HepG2 (cell line): ENCODE measurements around the gene RPS2. TPM values are rescaled to one million over a fixed set of nuclear protein-coding genes. Genes with fewer than 3 reads are reported as not detected.

Source experiments
- ATAC-seq: fragments of 200-7000 bp; cut with Tn5 transposase; 3 replicates; pipeline ENCODE4 v1.9.1; 2020; ENCODE audit warnings: mild to moderate bottlenecking, moderate library complexity
- BruUV-seq: library from RNA; stranded (reverse); fragments of 400-500 nt; replicated peaks from 2 replicates; lab custom pipeline; 2021; lab: Mats Ljungman, UMichigan
- CTCF ChIA-PET: fragments of 300-600 bp; formaldehyde crosslinking; extraction: SDS; loops from one replicate; lab custom pipeline; 2021; ENCODE audit warnings: low total read pairs, inconsistent platforms, low intra/inter-chr PET ratio; lab: Yijun Ruan, JAX
- POLR2A ChIA-PET: fragments of 350-600 bp; sonication (Branson Sonifier 250); formaldehyde crosslinking; loops from one replicate; lab custom pipeline; 2020; ENCODE audit warnings: antibody characterized with exemption, inconsistent platforms; lab: Yijun Ruan, JAX
- DNase-seq: peaks from one replicate; pipeline ENCODE4 v3.0.0-alpha.2; 2015; ENCODE audit warnings: low spot score
- FAIRE-seq: peaks from 3 replicates; lab custom pipeline; 2011; peaks lifted over from hg19 to GRCh38; lab: Jason Lieb, UNC
- H2AFZ ChIP-seq: one replicate; pipeline ENCODE4 v1.6.1; 2011; ENCODE audit warnings: low read length, inconsistent platforms
- H3K27ac ChIP-seq: fragments of 300-600 bp; 3 replicates; pipeline ENCODE4 v1.8.0; 2011; ENCODE audit warnings: mixed run types, mild to moderate bottlenecking, mixed read lengths, low read length, inconsistent platforms; ENCODE audit not compliant: insufficient read depth; ENCODE audit errors: extremely low read length
- H3K27me3 ChIP-seq, 2 experiments: fragments of 200-600 bp in 1 of 2; 2 replicates in 1 of 2; 3 replicates in 1 of 2; pipeline versions ENCODE4 v1.6.0 to v1.8.0; 2011; ENCODE audit warnings: low read length in 2 of 2, mild to moderate bottlenecking in 2 of 2, moderate library complexity in 2 of 2, inconsistent platforms in 1 of 2; ENCODE audit not compliant: insufficient read depth in 2 of 2, control insufficient read depth in 1 of 2
- H3K36me3 ChIP-seq, 2 experiments: fragments of 200-600 bp in 1 of 2; replicated peaks in 1 of 2; 2 replicates in 1 of 2; 3 replicates in 1 of 2; pipeline versions ENCODE4 v1.5.1 to v1.8.0; 2011; ENCODE audit warnings: low read length in 2 of 2, inconsistent platforms in 1 of 2; ENCODE audit not compliant: insufficient read depth in 2 of 2, control insufficient read depth in 1 of 2
- H3K4me1 ChIP-seq: 2 replicates; pipeline ENCODE4 v1.5.1; 2012; ENCODE audit warnings: low read length, inconsistent platforms; ENCODE audit not compliant: insufficient read depth
- H3K4me2 ChIP-seq: 2 replicates; pipeline ENCODE4 v1.6.0; 2011; ENCODE audit warnings: low read depth, low read length, inconsistent platforms
- H3K4me3 ChIP-seq, 3 experiments: fragments of 200-600 bp in 1 of 3; sonication (generic), shearing (Covaris generic) in 1 of 3; replicated peaks in 1 of 3; 2 replicates each; pipeline ENCODE4 v1.5.1; 2011 to 2016; ENCODE audit warnings: low read length in 3 of 3, inconsistent platforms in 2 of 3, low read depth in 2 of 3, mild to moderate bottlenecking in 2 of 3, control low read depth in 1 of 3, mixed read lengths in 1 of 3; ENCODE audit not compliant: insufficient read depth in 1 of 3
- H3K79me2 ChIP-seq: one replicate; pipeline ENCODE4 v1.6.1; 2011; ENCODE audit warnings: low read length, inconsistent platforms; ENCODE audit not compliant: insufficient read depth
- H3K9ac ChIP-seq: 2 replicates; pipeline ENCODE4 v1.6.0; 2011; ENCODE audit warnings: mild to moderate bottlenecking, low read depth, low read length, inconsistent platforms; ENCODE audit not compliant: insufficient read depth
- H3K9me3 ChIP-seq: 2 replicates; pipeline ENCODE4 v1.5.1; 2012; ENCODE audit warnings: mild to moderate bottlenecking, low read length
- H4K20me1 ChIP-seq: 2 replicates; pipeline ENCODE4 v1.6.0; 2011; ENCODE audit warnings: inconsistent platforms, mild to moderate bottlenecking, low read length, moderate library complexity; ENCODE audit not compliant: insufficient read depth
- MAZ ChIP-seq, 2 experiments: sonication (generic) in 1 of 2; formaldehyde crosslinking in 1 of 2; IDR thresholded peaks; 2 replicates each; pipeline versions ENCODE4 v1.5.0 to v1.6.1; 2012 to 2020; ENCODE audit warnings: low read depth in 2 of 2, mild to moderate bottlenecking in 2 of 2, borderline replicate concordance in 1 of 2, improper control_type of control experiment in 1 of 2, low read length in 1 of 2, missing genetic modification reagents in 1 of 2, moderate library complexity in 1 of 2
- POGZ ChIP-seq: sonication (generic); formaldehyde crosslinking; IDR thresholded peaks from 2 replicates; pipeline ENCODE4 v1.4.0; 2020; ENCODE audit warnings: mild to moderate bottlenecking, missing genetic modification reagents
- RARG ChIP-seq: sonication (generic); formaldehyde crosslinking; IDR thresholded peaks from 2 replicates; pipeline ENCODE4 v1.4.0; 2020; ENCODE audit warnings: low read depth, mild to moderate bottlenecking, missing genetic modification reagents
- SNAPC2 ChIP-seq: sonication (generic); formaldehyde crosslinking; IDR thresholded peaks from 2 replicates; pipeline ENCODE4 v1.8.1; 2022; ENCODE audit warnings: mild to moderate bottlenecking, missing genetic modification reagents
- ZC3H4 ChIP-seq: sonication (generic); formaldehyde crosslinking; IDR thresholded peaks from 2 replicates; pipeline ENCODE4 v1.4.0; 2020; ENCODE audit warnings: missing genetic modification reagents, borderline replicate concordance
- ZNF451 ChIP-seq: sonication (generic); formaldehyde crosslinking; IDR thresholded peaks from 2 replicates; pipeline ENCODE4 v1.5.0; 2020; ENCODE audit warnings: mild to moderate bottlenecking, missing genetic modification reagents
- ZNF574 ChIP-seq: sonication (generic); formaldehyde crosslinking; IDR thresholded peaks from 2 replicates; pipeline ENCODE4 v1.4.0; 2020; ENCODE audit warnings: missing genetic modification reagents
- ZNF589 ChIP-seq: sonication (generic); formaldehyde crosslinking; conservative IDR thresholded peaks from 2 replicates; pipeline ENCODE4 v1.8.0; 2022; ENCODE audit warnings: mild to moderate bottlenecking, moderate library complexity, missing genetic modification reagents
- ZNF781 ChIP-seq: sonication (generic); formaldehyde crosslinking; IDR thresholded peaks from 2 replicates; pipeline ENCODE4 v1.5.1; 2020; ENCODE audit warnings: borderline replicate concordance, mild to moderate bottlenecking, missing genetic modification reagents; ENCODE audit errors: not compliant biosample characterization
- ZNF790 ChIP-seq: sonication (generic); formaldehyde crosslinking; IDR thresholded peaks from 2 replicates; pipeline ENCODE4 v1.8.0; 2022; ENCODE audit warnings: missing genetic modification reagents, mild to moderate bottlenecking, borderline replicate concordance
- ZSCAN29 ChIP-seq: sonication (generic); formaldehyde crosslinking; conservative IDR thresholded peaks from 2 replicates; pipeline ENCODE4 v1.4.0; 2020; ENCODE audit warnings: mild to moderate bottlenecking, missing genetic modification reagents
- WGBS: methylation state at CpG from one replicate; pipeline ENCODE4 v1.1.6; 2017; ENCODE audit warnings: low lambda C conversion rate; 5-methylcytosine and 5-hydroxymethylcytosine counted together
- in situ Hi-C: cut with HindIII; loops from 2 replicates; pipeline ENCODE4 v1.10.0; 2017; ENCODE audit warnings: low pct_unique_long_range_greater_than_20kb; ENCODE audit not compliant: extremely low pct_ligation_motif_present
- intact Hi-C: fragments of 100-400 bp; cut with micrococcal nuclease; formaldehyde crosslinking; loops from one replicate; pipeline ENCODE4 v1.10.0; 2022; ENCODE audit not compliant: unreplicated experiment
- polyA plus RNA-seq, 8 experiments: library from polyadenylated mRNA; depleted of rRNA in 3 of 8; stranded (reverse) in 7 of 8; unstranded in 1 of 8; fragments of >200 nt; fragmentation: Illumina TruSeq in 4 of 8; extraction: Trizol in 4 of 8; gene quantifications; 2 replicates each; pipeline versions ENCODE4 v1.2.1 to v1.2.3, GENCODE V29; 2011 to 2016; ENCODE audit warnings: low read depth in 4 of 8, missing spikeins in 1 of 8, mixed read lengths in 1 of 8; ENCODE audit not compliant: insufficient read depth in 1 of 8
- total RNA-seq, 5 experiments: library from RNA; depleted of rRNA; stranded (reverse); fragments of >200 nt; fragmentation: Illumina TruSeq; extraction: Trizol; gene quantifications; 2 replicates each; pipeline ENCODE4 v1.2.3, GENCODE V29; 2016; ENCODE audit warnings: low read depth in 1 of 5
- TF ChIP-seq, protein P1 (sequence below): fragments of 450-650 bp; IDR thresholded peaks from 2 replicates; pipeline ENCODE4 v1.6.1; 2016

RPS2 gene
- total and polyA plus RNA-seq, 2 of the 13 experiments (the other 11 are each of a cell fraction or from before 2014, with no cell fraction given) = 1,908 to 4,514 TPM

- no peak; the same call in 1 of the 2 replicates for TF ChIP-seq ZNF574
- TF ChIP-seq ZNF781 (CRISPR knock-in tag) = no peak
- TF ChIP-seq ZNF790 = no peak
- TF ChIP-seq ZC3H4 (CRISPR knock-in tag) = 0 out of 2 replicates have a peak, but pooled peaks have one; percentile 4
- no peak for TF ChIP-seq RARG (CRISPR knock-in tag)
Measured at GRCh38 chr16:1941162-1942046, 23.2 kb downstream of the RPS2 start (continued).

DNA sequence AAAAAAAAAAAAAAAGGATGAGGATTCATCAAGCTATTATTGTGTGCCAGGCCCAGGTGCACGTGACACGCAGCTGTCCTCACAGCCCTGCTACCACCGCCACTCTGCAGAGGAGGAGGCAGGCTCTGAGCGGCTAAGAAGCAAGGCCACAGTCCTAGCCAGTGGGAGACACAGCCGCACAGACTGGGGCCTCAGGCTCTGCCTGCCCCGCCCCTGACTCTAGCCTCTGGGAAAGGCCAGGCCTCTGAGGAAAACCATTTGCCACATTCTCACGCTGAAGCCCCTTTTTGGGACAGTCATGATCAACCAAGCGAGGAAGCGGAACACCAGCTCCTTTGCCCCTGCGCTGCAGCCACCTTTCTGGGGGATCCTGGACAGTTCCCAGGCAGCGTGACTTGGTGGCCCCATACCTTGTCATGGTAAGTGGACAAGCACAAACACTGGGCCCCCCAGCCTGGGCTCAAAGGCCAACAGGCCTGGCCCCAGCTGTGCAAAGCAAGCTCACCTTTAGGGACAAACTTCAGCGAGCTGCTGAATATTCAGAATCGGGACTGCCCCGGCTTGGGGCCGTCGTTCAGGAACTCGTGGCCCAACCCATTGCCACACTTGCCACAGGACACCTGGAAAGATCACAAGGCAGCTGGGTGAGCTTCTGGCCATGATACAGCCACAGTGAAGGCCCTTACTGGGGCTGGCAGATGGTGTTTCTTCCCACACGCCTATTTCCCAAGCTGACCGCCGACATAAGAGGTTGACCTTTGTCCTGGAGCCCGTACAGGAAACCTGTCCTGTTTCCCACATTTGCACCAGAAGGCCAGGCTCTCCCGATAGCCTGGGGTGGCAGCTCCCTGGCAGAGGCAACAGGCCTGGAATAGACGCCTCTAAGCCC is 24.1 kb downstream of the RPS2 start:
- no peaks in the 10 kb centered on the region; the same call in 1 of the 2 replicates for H4K20me1 ChIP-seq
- ATAC-seq (peak; percentile 65), DNase-seq (peak; percentile 87), FAIRE-seq (peak; percentile 70)
- H3K4me2 ChIP-seq = peak overlapping the region; percentile 96
- H2AFZ ChIP-seq = no peak overlapping the region
- peak overlapping the region; percentile 93 to 97 (median 96); a peak in 5 of 6 replicates for H3K4me3 ChIP-seq
- H3K9me3 ChIP-seq = no peaks in the 10 kb centered on the region
- WGBS = 1% methylated on average over 11 of the region's 23 CpGs
- intact Hi-C loops (loop anchor here (2.0 kb wide), 1 partner anchor 18 kb away; the partner anchor contains the start of gene NDUFB10), in situ Hi-C loops (no loop called here)
- H3K9ac ChIP-seq = peak overlapping the region; percentile 90
- POLR2A ChIA-PET = interaction anchor here (0.7 to 5.8 kb wide), 38 partner anchors 8 to 329 kb away, joined by 3 to 139 read pairs (median 5); partner anchors contain the start of genes EME2, FAHD1, GFER and HAGH
- H3K79me2 ChIP-seq = peaks cover 26% of the 10 kb centered on the region
- CTCF ChIA-PET = no interaction called here
- peaks cover 7 to 24% of the 10 kb centered on the region in 2 experiments; a peak in 3 of 5 replicates for H3K36me3 ChIP-seq
- H3K4me1 ChIP-seq = peaks cover 72% of the 10 kb centered on the region
- no peaks in the 10 kb centered on the region for H3K27me3 ChIP-seq
- no TSS peak for BruUV-seq
- peak overlapping the region; percentile 96 for H3K27ac ChIP-seq
- TF ChIP-seq ZNF589 (CRISPR knock-in tag) (0 out of 2 replicates have a peak, but pooled peaks have one; percentile 62), POGZ (peak; percentile 73; the same call in 1 of the 2 replicates), ZNF451 (CRISPR knock-in tag) (0 out of 2 replicates have a peak, but pooled peaks have one; percentile 24), SNAPC2 (CRISPR knock-in tag) (0 out of 2 replicates have a peak, but pooled peaks have one; percentile 31), ZSCAN29 (peak; percentile 70; the same call in 1 of the 2 replicates), MAZ (IDR thresholded peaks at IDR 0.05; ENCODE audit: borderline replicate concordance, low read depth, low read length) (no peak), MAZ (CRISPR knock-in tag; IDR thresholded peaks at IDR 0.05; ENCODE audit: low read depth) (0 out of 2 replicates have a peak, but pooled peaks have one; percentile 50)
- TF ChIP-seq, protein P1, sequence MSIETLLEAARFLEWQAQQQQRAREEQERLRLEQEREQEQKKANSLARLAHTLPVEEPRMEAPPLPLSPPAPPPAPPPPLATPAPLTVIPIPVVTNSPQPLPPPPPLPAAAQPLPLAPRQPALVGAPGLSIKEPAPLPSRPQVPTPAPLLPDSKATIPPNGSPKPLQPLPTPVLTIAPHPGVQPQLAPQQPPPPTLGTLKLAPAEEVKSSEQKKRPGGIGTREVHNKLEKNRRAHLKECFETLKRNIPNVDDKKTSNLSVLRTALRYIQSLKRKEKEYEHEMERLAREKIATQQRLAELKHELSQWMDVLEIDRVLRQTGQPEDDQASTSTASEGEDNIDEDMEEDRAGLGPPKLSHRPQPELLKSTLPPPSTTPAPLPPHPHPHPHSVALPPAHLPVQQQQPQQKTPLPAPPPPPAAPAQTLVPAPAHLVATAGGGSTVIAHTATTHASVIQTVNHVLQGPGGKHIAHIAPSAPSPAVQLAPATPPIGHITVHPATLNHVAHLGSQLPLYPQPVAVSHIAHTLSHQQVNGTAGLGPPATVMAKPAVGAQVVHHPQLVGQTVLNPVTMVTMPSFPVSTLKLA = 0 out of 2 replicates have a peak, but pooled peaks have one; percentile 3
